HG02588 (cell line): Measurements from ENCODE around the gene MUS81.
"Not testable (repeated sequence)": the region's sequence is repeated elsewhere in the genome, so short reads cannot be mapped to it uniquely, and the experiment has no call there.

Experiments used
- ATAC-seq: cut with Tn5 transposase; IDR thresholded peaks from one replicate; pipeline ENCODE4 v1.9.1; 2021; ENCODE audit warnings: mild to moderate bottlenecking, moderate library complexity; ENCODE audit not compliant: unreplicated experiment

Gene MUS81

DNA sequence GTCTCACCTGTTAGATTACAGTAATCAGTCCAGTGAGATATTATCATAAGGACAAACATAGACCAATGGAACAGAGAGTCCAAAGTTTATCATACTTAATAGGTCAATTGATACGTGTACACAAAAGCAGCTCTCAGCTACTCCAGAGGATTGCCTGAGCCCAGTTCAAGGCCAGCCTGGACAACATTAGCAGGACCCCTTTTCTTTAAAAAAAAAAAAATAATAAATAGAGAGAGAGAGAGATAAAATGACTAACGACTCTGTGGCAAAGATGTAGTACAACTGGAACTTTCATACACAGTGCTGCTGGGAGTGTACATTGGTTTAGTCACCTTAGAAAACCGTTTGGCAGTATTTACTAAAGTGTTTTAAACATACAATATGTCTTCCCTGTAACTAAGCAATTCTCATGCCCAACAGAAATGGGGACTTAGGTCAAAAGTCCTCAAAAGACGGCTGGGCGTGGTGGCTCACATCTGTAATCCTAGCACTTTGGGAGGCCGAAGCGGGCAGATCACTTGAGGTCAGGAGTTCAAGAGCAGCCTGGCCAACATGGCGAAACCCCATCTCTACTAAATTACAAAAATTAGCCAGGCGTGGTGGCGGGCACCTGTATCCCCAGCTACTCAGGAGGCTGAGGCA lies 15.9 kb upstream of the MUS81 start:
- ATAC-seq, result no peak

DNA sequence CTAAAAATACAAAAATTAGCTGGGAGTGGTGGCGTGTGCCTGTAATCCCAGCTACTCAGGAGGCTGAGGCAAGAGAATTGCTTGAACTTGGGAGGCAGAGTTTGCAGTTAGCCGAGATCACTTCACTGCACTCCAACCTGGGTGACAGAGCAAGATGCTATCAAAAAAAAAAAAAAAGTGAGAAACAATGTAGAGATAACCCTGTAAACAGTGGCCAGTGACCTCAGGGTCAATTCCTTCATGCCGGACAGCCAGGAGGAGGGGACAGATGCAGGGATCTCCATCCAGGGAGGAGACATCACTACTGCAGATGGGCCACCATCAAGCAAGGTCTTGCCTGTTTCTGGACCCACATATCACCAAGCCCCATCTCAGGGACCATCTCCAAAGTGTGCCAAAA lies 12.5 kb upstream of the MUS81 start:
- no peak for ATAC-seq

DNA sequence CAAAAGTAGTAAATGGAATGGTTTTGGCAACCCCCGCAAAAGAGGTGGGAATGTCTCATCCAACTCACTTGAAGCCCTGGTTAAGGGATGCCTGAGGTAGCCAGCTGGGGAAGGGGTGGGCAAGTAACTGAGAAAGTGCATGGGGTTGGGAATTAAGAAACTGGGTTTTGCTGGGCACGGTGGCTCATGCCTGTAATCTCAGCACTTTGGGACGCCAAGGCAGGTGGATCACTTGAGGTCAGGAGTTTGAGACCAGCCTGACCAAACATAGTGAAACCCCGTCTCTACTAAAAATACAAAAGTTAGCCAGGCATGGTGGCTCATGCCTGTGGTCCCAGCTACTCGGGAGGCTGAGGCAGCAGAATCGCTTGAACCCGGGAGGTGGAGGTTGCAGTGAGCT lies 11.5 kb upstream of the MUS81 start:
- not testable (repeated sequence) for ATAC-seq

DNA sequence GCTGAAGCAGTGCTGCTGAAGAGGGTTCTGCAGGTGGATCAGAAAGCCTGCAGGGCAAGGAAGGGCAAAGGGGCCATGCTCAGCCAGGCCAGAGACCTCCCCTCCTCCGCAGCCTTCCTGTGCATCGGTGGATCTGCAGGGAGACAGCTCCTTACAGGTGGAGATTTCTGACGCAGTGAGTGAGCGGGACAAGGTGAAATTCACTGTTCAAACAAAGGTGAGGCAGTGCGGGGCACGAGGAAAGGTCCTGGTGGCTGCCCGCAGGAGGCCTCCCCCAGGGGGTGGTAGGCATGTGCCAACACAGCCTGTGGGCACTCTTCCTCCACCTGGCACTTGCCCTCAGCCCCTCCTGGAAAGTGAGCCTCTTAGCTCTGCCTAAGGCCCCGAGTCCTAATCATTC lies 10.9 kb upstream of the MUS81 start:
- ATAC-seq, result no peak

DNA sequence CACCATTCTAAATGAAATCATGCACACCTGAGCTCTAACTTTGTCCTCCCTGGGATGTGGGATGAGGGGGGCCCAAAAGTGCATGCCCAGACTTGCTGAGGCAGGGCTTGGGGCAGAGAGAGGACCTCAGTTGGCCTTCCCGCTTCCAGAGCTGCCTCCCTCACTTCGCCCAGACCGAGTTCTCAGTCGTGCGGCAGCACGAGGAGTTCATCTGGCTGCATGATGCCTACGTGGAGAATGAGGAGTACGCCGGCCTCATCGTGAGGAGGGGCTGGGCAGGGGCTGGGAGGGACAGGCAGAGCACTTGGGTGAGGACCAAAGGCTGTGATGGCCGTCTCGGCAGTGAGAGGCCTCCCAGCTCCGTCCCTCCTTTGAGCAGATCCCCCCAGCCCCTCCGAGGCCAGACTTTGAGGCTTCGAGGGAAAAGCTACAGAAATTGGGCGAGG lies 10.4 kb upstream of the MUS81 start:
- ATAC-seq, result no peak

DNA sequence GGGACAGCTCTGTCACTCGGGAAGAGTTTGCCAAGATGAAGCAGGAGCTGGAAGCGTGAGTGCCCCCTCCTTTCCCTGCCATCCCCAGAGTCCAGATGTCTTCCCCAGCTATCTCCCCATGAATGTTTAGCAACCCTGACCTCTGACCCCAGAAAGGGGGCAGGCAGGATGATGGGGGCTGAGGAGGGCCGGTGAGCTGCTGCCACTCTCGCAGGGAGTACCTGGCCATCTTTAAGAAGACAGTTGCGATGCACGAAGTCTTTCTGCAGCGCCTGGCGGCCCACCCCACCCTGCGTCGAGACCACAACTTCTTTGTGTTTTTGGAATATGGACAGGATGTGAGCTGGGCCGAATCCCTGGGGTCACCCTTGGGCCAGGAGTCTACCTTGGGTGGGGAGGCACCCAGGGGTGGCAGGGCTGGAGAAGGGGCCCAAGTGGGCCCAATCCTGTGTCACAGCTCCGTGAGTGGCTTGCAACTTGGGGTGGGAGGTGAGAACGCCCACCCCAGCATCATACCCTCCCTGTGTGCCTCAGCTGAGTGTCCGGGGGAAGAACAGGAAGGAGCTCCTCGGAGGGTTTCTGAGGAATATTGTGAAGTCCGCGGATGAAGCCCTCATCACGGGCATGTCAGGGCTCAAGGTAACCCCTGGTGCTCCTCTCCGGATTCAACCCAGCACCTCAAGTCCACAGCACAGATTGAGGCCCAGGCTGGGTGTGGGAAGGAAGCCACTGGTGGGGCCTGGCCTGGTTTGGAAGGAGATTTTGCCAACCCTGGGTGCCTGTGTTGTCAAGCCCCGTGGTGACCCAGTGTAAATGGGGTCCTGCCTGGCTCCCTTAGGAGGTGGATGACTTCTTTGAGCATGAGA lies 9.8 kb upstream of the MUS81 start:
- ATAC-seq, result no peak

DNA sequence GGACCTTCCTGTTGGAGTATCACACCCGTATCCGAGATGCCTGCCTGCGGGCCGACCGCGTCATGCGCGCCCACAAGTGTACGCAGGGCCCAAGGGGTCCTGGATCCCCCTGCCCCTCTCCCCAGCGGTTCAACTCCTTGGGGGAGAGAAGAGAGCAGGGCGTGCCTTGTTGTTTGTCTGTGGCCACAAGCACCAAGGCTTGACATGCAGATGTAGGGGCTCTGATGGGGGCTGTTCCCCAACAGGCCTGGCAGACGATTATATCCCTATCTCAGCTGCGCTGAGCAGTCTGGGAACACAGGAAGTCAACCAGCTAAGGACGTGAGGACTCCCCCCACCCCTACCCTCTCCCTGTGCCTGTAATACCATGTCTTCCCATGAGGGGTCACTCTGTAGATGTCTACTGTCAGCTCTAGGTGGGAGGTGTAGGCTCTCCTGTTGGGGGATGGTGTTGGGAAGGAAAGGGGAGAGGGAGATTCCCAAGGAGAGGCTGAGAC lies 9.1 kb upstream of the MUS81 start:
- no peak for ATAC-seq

DNA sequence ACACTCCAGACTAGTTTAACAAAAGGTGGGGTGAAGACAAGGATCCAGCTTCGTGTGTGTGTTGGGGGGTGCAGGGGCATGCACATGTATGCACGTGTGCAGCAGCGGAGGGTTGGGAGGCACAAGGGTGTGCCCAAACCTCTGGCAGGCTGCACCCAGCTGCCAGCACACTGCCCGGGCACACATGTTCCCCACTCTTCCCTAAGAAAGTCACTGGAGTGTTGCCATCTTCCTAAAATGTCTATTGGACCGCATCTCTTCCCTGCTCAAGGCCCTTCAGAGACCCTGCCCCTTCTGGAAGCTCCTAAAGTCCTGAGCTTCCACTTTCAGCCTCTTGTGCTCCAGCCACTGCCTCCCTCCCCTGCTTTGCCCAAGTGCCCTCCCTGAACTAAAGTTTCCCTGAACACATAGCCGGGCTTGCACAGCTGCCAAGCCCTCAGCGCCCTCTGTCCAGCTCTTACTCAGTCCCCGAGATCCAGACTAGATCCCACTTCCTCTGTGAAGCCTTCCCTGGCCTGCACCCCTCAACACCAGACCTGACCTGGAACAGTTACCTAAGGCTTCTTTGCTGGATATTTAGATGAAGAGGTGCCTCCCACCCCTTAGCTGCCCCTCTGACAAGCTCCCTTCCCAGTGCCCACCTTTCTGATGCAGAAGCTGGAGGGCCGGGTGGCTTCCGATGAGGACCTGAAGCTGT lies 8.3 kb upstream of the MUS81 start:
- ATAC-seq, result no peak

DNA sequence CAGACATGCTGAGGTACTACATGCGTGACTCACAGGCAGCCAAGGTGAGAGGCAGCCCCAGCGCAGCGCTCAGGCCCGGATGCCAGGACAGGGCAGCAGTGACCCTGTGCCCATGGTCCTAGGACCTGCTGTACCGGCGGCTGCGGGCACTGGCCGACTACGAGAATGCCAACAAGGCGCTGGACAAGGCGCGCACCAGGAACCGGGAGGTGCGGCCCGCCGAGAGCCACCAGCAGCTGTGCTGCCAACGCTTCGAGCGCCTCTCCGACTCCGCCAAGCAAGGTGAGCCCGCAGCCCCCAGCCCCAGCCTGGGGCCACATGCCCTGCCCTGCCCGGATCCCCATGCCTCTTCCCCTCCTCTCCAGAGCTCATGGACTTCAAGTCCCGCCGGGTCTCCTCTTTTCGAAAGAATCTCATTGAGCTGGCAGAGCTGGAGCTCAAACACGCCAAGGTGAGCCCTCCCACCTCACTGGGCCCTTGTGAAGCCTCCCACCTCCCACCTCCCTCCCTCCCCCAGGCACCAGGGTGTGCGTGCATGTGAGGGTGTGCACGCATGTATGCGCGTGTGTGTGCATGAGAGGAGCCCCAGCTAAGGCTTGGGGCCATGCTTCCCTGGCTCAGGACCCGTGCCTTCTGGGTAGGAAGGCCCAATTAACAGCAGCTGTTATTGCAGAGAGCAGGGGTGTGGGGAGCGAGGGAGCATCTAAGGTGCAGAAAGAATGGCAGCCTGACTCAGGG lies 7.6 kb upstream of the MUS81 start:
- no peak for ATAC-seq

DNA sequence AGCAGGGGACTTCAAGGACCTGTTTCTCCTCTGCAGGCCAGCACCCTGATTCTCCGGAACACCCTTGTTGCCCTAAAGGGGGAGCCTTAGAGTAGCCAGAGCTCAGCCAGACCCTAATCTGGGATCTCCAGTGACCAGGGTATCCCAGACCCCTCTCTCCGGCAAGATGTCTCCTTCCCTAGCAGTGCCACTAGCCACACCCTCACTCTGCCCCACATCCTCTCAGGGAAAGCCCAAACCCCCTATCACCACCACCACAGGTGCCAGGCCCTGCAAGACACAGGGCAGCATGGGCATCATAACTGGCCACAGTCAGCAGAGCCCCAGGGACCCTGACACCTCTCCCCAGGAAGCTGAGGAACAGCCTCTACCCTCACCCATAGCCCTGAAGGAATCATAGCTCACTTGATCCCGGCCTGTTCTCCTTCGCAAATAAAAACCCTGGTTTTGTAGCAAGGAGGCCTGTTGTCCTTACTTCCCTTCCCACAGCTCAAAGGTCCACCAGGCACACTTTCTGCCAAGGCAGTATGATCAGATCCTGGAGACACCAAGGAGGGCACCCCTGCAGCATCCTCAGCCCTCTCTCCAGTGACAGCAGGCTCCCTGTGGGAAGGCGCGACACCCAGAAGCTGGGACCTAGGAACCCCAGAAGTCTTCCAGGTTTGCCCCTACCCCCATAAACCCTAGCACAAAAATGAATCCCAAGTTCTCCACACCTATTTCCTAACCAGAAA lies 6.8 kb upstream of the MUS81 start:
- no peak for ATAC-seq

DNA sequence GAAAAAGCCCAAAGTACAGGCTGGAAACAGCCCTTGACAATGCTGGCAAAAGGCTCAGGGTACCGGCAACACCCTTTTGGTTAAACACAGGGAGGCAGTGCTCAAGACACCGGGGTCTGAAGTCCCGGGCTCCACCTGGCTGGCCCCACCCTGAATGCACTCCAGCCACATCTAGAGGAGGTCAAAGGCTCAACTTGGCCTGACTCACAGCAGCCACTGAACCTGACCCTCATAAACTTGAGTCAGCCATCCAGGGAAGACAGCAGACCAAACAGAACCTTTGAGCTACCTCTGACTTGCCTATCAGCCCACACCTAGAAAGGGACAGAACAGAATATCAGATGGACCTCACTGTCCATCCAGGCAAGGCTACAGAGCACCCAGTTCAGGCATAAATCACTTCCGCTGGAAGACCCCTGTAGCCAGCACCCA lies 6.1 kb upstream of the MUS81 start:
- ATAC-seq, result no peak

DNA sequence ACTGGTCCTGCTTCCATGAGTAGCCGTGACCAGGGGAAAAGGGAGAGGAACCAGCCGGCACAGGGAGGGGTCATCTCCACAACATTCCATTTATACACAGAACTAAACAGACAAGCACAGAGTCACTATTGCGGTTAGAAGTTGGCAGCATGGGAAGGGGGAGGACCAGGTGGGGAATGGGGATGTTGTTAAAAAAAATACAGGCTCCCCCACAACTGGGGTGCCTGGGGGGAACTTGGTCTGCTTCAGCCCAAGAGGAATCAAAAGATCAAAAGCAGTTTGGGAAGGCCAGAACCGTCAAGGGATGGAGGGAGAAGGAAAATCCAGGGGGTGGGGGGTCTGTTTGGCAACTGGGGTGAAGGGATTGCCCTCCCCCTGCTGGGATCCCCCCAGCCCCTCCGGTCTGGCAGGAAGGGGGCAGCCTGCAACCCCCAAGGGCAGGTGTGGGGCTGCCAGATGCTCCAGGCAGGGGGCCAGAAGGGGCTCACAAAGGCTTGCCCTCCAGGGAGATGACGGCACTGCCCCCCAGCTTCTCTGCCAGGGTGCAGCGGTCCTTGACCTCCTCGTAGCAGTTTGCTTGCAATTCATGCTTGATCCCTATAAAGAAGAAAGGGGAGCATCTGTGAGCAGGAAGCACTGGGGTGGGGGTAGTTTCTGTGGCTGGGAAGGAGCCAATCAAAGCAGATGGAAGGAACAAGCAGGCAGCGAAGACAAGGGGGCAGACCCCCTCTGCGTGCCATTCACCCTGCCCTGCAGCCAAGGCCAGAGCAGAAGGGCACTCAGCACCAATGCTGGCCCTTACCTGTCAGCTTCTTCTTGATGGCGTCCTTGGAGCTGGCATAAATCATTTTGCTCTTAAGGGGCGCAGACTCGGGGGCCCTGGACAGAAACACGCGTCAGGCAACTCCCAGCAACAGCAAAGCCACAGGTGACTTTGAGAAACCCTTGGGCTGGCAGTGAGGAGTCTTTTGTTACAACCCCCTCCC lies 5.1 kb upstream of the MUS81 start:
- no peak for ATAC-seq

DNA sequence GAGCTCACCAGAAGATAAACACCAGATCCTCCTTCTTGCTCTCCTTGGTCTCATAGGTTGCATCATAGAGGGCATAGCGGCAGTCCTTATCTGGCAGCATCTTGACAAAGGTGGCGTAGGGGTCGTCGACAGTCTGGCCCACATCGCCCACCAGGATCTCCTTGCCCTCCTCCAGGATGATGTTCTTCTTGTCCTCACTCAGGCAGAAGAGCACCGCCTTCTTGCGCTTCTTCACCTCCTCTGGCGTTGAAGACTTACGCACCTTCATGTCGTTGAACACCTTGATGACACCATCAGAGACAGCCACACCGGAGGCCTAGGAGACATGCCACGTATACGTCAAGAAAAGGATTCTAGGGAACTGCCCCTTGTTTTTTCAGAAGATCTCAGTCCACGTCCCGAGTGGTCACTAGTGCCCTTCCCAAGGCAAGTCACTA lies 4.3 kb upstream of the MUS81 start:
- ATAC-seq, result no peak

DNA sequence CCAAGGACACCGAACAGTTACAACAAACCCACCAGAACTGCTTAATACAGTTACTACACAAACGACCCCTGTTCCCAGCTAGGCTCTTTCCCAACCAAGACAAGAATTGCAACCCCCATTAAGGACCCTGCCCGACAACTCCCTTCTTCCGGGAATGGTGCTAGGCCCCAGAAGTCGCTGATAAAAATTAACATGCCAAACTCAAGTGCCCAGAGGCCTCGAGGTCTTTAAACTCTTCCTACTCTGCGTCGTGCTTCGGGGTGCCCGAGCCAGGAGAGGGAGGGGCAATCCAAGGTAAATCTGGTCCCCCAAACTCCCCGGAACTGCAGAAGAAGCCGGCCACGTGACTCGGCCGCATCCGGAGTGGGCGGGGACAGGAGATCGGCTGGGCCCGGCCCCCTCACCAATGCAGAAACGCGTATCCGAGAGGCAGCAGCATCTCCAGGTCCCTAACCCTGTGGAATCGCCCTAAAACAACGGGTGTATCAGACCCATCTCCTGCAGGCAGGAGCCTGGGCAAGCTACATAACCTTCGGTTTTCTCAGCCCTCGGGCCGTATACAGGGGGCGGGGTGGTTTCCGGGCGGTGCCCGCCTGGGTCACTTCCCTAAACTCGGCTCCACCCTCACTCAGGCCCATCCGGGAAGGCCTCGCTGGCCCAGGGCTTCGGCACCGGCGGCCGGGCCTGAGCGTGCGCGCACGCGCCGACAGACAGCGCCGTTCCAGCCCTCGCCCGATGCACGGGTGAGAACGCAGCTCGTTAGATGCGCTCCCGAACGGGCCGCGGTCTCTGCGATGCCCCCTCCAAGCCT lies 3.3 kb upstream of the MUS81 start:
- ATAC-seq, result peak; percentile 26

DNA sequence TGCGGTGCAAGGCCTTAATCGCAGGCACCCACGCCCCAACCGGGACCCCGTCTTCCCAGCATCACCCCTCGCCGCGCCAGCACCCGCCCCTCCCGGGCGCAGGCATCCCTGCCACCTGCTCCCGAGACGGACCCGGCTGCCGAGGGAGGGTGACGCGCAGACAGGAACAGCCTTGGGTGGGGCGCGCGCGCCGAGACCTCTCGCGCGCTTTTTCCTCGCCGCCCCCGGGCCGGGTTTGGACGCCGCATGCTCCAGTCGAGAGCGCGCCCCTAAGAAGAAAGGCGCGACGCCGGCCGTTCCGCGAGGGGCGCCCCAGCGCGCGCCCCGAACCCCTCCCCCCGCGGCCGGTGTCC lies 2.8 kb upstream of the MUS81 start:
- ATAC-seq, result peak; percentile 2

DNA sequence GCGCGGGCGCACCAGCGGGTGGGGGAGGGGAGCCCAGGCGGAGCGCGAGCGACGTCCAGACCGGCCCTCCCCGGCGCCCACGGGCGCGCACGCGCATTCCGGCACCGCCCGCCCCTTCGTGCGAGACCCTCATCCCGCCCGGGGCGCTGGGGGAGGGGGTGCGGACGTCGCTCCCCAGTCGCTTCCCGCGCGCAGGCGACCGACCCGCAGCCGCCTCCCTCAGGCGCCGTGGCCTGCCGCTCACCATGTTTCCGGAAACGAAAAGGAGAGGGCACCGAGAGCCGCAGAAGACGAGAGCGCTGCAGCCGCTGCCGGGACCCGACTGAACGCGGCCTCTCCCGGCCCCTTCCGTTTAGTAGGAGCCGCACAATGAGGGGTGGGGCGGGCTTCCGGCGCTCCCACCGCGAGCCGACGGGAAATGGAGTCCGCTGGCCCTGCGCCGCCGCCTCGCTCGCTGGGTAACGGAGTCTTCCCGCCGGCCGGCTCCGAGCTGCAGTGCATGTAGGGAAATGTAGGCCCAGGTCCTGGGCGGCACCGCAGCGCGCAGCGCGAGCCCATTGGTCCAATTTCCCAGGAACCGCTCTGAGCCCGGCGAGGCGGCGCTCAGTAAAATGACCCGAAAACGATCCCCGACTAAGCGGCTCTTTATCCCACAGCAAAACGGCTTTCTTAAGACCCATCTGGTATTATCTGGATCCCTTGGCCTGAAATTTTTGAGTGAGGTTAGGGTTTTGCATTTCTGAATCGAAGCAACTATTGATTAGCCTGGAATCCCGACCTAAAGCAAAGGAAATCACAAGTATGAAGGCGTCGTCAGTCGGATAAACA lies 2.2 kb upstream of the MUS81 start, which contains the start of gene CFL1:
CFL1 (minus strand) TSS at position 328 of the 828 bp plus-strand sequence; CDS start at position 247, 81 bp downstream.
- ATAC-seq, result peak; percentile 47

DNA sequence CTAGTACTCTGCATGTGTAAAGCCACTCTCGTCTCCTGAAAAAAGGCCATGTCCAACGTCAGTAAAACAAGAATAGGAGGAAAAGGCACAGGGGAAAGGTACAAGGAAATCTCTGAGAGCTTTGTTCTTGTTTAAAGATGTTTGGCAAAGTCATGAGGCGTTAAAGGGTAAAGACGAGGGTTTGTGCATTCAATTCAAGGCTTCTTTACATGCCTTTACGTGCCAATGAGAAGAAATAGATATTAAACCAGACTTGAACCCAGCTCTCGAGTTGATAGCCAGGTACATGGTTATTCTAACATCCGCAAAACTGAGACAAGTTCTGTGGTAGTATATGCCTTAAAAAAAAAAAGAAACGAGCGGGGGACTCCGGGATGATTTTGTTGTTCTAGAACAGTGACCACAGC lies 1.5 kb upstream of the MUS81 start:
- ATAC-seq, result no peak
